H1 (cell line): ENCODE measurements around the gene CGB5.

Source experiments
- CTCF ChIP-seq, 3 experiments: IDR thresholded peaks; 1 replicate in 2 of 3; 2 replicates in 1 of 3; pipeline versions ENCODE4 v1.5.1 to v1.6.1; 2011; ENCODE audit warnings: low read length in 3 of 3, mild to moderate bottlenecking in 3 of 3, inconsistent platforms in 2 of 3, low read depth in 1 of 3, moderate library complexity in 1 of 3; ENCODE audit not compliant: insufficient read depth in 1 of 3; ENCODE audit errors: control extremely low read depth in 1 of 3
- SUZ12 ChIP-seq: fragments of 200-600 bp; sonication (generic); IDR thresholded peaks from 2 replicates; pipeline ENCODE4 v1.6.1; 2012; ENCODE audit warnings: mild to moderate bottlenecking, inconsistent platforms, low read length, moderate library complexity, mixed read lengths

GRCh38 chr19:49017666-49018351 lies 25.8 kb upstream of the CGB5 start:
- no peak for TF ChIP-seq SUZ12
- TF ChIP-seq CTCF (IDR thresholded peaks at IDR 0.05; ENCODE audit: control extremely low read depth in 1 of 3, insufficient read depth in 1 of 3, low read depth in 1 of 3, low read length in 3 of 3) = peak; percentile 8 to 35 (median 32)
